Left renal cortex interstitium (tissue), 4 donors: ENCODE measurements around the gene EDN1. TPM values are rescaled to one million over a fixed set of nuclear protein-coding genes. Genes with fewer than 3 reads are reported as not detected.

Experiments
- DNase-seq, 4 donors: peaks; one replicate each; pipeline ENCODE4 v3.0.0-alpha.2; 2013; ENCODE audit warnings: low read depth in 4 of 4, low spot score in 2 of 4, missing footprints in 1 of 4
- polyA plus RNA-seq, 4 donors: library from polyadenylated mRNA; unstranded; fragments of 120-200 nt; gene quantifications; one replicate each; pipeline ENCODE4 v1.2.1, GENCODE V29; 2013; ENCODE audit not compliant: insufficient read length in 4 of 4

The EDN1 gene
- polyA plus RNA-seq, 4 donors, result 3.9 to 4.9 (median 4.2) TPM

DNA sequence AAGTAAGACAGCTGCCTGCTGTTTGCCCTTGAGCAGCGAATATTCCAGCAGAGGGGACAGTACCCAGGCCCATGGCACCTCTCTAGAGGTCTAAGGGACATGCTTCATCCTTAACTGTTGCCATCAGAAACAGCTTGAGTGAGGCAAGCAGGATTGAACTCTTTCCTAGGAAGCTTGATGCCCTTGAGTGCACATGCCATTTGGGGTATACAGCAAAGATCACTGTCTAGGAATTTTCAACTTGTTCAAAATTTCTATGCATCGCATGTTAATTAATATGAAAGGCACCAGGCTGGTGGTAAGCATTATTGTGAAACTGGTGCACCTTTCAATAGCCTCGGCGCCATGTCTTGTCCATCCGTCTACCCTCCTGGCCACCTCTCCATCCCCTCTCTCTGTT lies 54.1 kb downstream of the EDN1 start:
- DNase-seq, result no peak

DNA sequence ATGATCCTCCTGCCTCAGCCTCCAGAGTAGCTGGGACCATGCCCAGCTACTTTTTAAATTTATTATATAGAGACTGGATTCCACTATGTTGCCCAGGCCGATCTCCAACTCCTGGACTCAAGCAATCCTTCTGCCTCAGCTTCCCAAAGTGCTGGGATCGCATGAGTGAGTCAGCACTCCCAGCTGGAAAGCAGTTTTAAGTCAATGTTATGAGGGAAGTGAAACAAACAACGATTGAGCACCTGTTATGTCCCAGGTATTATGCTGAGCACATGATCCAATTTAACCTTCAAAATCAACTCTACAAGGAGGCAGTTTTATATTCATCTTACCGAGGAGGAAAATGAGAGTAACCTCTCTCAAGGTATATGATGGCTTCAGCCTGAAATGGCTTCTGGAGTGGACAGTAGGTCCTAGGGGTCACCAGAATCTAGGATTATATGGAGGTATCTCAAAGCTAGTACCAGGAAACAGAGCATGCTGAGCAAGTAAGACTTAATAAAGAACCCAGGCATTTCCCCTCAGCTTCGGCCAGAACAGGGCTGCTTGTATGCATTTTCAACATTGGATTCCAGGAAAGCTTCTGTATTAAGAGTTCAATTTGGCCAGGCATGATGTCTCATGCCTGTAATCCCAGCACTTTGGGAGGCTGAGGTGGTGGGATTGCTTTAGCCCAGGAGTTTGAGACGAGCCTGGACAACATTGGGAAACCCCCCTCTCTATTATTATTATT lies 55.0 kb downstream of the EDN1 start:
- no peak for DNase-seq

DNA sequence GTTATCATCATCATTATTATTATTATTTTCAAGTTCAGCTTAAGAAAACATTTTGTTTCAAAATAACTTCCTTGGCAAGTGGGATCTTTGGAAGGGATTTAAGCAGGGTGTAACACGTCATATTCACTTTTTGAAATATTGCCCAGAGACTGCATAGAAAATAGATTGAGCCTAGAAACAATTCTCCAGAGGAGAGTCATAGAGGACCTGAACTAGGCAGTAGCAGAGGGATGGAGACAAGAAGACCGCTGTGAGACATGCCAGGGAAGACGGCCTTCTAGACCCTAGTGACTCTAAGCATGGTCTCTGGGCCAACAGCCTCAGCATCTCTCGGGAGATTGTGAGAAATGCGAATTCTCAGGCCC lies 55.5 kb downstream of the EDN1 start:
- DNase-seq, result no peak
